ENCODE results near the gene TRMT1. TPM values are rescaled to one million over a fixed set of nuclear protein-coding genes. Genes with fewer than 3 reads are reported as not detected.

The TRMT1 gene
- total and polyA plus RNA-seq, 4 experiments from 2014 or later, result 18.0 to 78.4 (median 47.8) TPM

DNA sequence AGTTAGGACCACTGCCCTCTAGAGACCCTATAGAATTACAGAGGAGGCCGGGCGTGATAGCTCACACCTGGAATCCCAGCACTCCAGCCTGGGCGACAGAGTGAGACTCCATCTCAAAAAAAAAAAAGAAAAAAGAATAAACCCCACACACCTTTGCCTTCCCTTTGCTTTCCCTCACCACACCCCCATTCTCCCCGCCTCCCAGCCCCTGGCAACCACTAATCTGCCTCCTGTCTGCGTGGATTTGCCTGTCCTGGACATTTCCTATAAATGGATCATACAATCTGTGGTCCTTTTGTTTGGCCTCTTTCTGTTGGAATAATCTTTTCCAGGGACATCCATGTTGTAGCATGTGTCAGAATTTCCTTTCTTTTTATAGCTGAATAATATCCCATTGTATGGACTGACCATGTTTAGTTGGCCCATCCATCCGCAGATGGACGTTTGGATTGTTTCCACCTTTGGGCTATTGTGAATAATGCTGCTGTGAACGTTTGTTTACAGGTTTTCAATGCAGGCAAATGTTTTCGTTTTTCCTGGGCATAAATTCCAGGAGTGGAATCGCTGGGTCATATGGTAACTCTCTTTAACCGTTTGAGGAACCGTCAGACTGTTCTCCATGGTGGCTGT lies 16.8 kb upstream of the TRMT1 start:
- intact Hi-C loops (cut with micrococcal nuclease), result loop anchor here (2.0 kb wide), 1 partner anchor 17 kb away; the partner anchor contains the start of gene TRMT1
- no peaks in the 10 kb centered on the region for H3K27me3 Mint-ChIP-seq
- Histone ChIP-seq H3K4me1 (ENCODE audit: insufficient read depth, low read length) (peaks cover 30% of the 10 kb centered on the region), H3K27ac (ENCODE audit: low read depth, low read length) (no peak overlapping the region), H3K36me3 (ENCODE audit: insufficient read depth, low read length) (peaks cover 14% of the 10 kb centered on the region), H3K27me3 (ENCODE audit: insufficient read depth, low read length) (no peaks in the 10 kb centered on the region), H3K4me3 (ENCODE audit: low read length in 2 of 2) (no peak overlapping the region), H3K9me3 (ENCODE audit: control insufficient read depth in 1 of 2, low read length in 2 of 2) (no peaks in the 10 kb centered on the region)
- ChIA-PET CTCF (ENCODE audit: partially characterized antibody) (interaction anchor here (1.2 kb wide), 1 partner anchor 145 kb away, joined by 4 read pairs; no protein-coding TSS in a partner anchor), POLR2A (ENCODE audit: partially characterized antibody) (interaction anchor here (1.1 to 3.5 kb wide), 5 partner anchors 15 to 30 kb away, joined by 3 to 19 read pairs (median 7); partner anchors contain the start of genes IER2, NACC1 and STX10)
- H3K4me3 Mint-ChIP-seq, result peak overlapping the region in 2 of 8 donors; percentile 72 to 82
- H3K9me3 Mint-ChIP-seq, result no peaks in the 10 kb centered on the region
- H3K27ac Mint-ChIP-seq, result peak overlapping the region in 5 of 7 donors; percentile 46 to 83 (median 79)
- peaks cover 8 to 24% of the 10 kb centered on the region in 2 donors for H3K36me3 Mint-ChIP-seq
- H3K4me1 Mint-ChIP-seq, result peaks cover 23 to 35% (median 27%) of the 10 kb centered on the region in 4 donors
- no peak for DNase-seq

GRCh38 chr19:13132471-13133180 lies 16.1 kb upstream of the TRMT1 start:
- intact Hi-C loops (cut with micrococcal nuclease), result loop anchor here (2.0 kb wide), 1 partner anchor 16 kb away; the partner anchor contains the start of gene TRMT1
- peak; percentile 52 to 83 (median 61) for DNase-seq
- no peaks in the 10 kb centered on the region for H3K27me3 Mint-ChIP-seq
- Histone ChIP-seq H3K4me1 (ENCODE audit: insufficient read depth, low read length) (peaks cover 34% of the 10 kb centered on the region), H3K4me3 (ENCODE audit: low read length in 2 of 2) (peak overlapping the region in 1 of 2 donors; percentile 1), H3K27me3 (ENCODE audit: insufficient read depth, low read length) (no peaks in the 10 kb centered on the region), H3K27ac (ENCODE audit: low read depth, low read length) (no peak overlapping the region), H3K36me3 (ENCODE audit: insufficient read depth, low read length) (peaks cover 9% of the 10 kb centered on the region), H3K9me3 (ENCODE audit: control insufficient read depth in 1 of 2, low read length in 2 of 2) (no peaks in the 10 kb centered on the region)
- H3K4me1 Mint-ChIP-seq, result peaks cover 25 to 42% (median 30%) of the 10 kb centered on the region in 4 donors
- peak overlapping the region; percentile 66 to 90 (median 79) for H3K27ac Mint-ChIP-seq
- no peaks in the 10 kb centered on the region for H3K9me3 Mint-ChIP-seq
- peaks cover 7 to 20% of the 10 kb centered on the region in 2 donors for H3K36me3 Mint-ChIP-seq
- CTCF ChIA-PET (ENCODE audit: partially characterized antibody), result interaction anchor here (0.8 to 1.2 kb wide), 6 partner anchors 28 to 167 kb away, joined by 3 to 6 read pairs (median 4); no protein-coding TSS in a partner anchor
- H3K4me3 Mint-ChIP-seq, result peak overlapping the region; percentile 31 to 82 (median 65)
- POLR2A ChIA-PET (ENCODE audit: partially characterized antibody), result interaction anchor here (0.9 to 3.5 kb wide), 9 partner anchors 9 to 248 kb away, joined by 3 to 19 read pairs (median 5); partner anchors contain the start of genes IER2, NACC1 and STX10

GRCh38 chr19:13130886-13131490 lies 14.4 kb upstream of the TRMT1 start:
- no peak for DNase-seq
- ChIA-PET POLR2A (ENCODE audit: partially characterized antibody) (interaction anchor here (1.0 to 3.5 kb wide), 4 partner anchors 11 to 21 kb away, joined by 3 to 19 read pairs (median 4); partner anchors contain the start of gene NACC1), CTCF (ENCODE audit: partially characterized antibody) (interaction anchor here (0.9 to 2.6 kb wide), 3 partner anchors 91 to 166 kb away, joined by 3 to 7 read pairs (median 3); no protein-coding TSS in a partner anchor)
- Histone ChIP-seq H3K4me1 (ENCODE audit: insufficient read depth, low read length) (peaks cover 34% of the 10 kb centered on the region), H3K27me3 (ENCODE audit: insufficient read depth, low read length) (no peaks in the 10 kb centered on the region), H3K4me3 (ENCODE audit: low read length in 2 of 2) (no peak overlapping the region), H3K36me3 (ENCODE audit: insufficient read depth, low read length) (no peaks in the 10 kb centered on the region), H3K27ac (ENCODE audit: low read depth, low read length) (no peak overlapping the region), H3K9me3 (ENCODE audit: control insufficient read depth in 1 of 2, low read length in 2 of 2) (no peaks in the 10 kb centered on the region)
- no peaks in the 10 kb centered on the region for H3K9me3 Mint-ChIP-seq
- intact Hi-C loops (cut with micrococcal nuclease), result no loop called here
- H3K4me1 Mint-ChIP-seq, result peaks cover 26 to 42% (median 31%) of the 10 kb centered on the region in 4 donors
- H3K27ac Mint-ChIP-seq, result peak overlapping the region in 6 of 7 donors; percentile 55 to 89 (median 60)
- H3K27me3 Mint-ChIP-seq, result no peaks in the 10 kb centered on the region
- H3K36me3 Mint-ChIP-seq, result peaks cover 0 to 9% of the 10 kb centered on the region in 2 donors
- H3K4me3 Mint-ChIP-seq, result peak overlapping the region in 1 of 8 donors; percentile 11

- Mint-ChIP-seq H3K36me3 (peaks cover 0 to 9% of the 10 kb centered on the region in 2 donors), H3K27ac (no peak overlapping the region), H3K9me3 (no peaks in the 10 kb centered on the region), H3K4me3 (no peak overlapping the region), H3K4me1 (peaks cover 26 to 42% (median 30%) of the 10 kb centered on the region in 4 donors), H3K27me3 (no peaks in the 10 kb centered on the region)
- Histone ChIP-seq H3K36me3 (ENCODE audit: insufficient read depth, low read length) (no peaks in the 10 kb centered on the region), H3K9me3 (ENCODE audit: control insufficient read depth in 1 of 2, low read length in 2 of 2) (no peaks in the 10 kb centered on the region), H3K4me1 (ENCODE audit: insufficient read depth, low read length) (peaks cover 34% of the 10 kb centered on the region), H3K27ac (ENCODE audit: low read depth, low read length) (no peak overlapping the region), H3K4me3 (ENCODE audit: low read length in 2 of 2) (no peak overlapping the region), H3K27me3 (ENCODE audit: insufficient read depth, low read length) (no peaks in the 10 kb centered on the region)
- ChIA-PET CTCF (ENCODE audit: partially characterized antibody) (interaction anchor here (0.6 to 2.6 kb wide), 4 partner anchors 15 to 164 kb away, joined by 3 to 7 read pairs (median 4); no protein-coding TSS in a partner anchor), POLR2A (ENCODE audit: partially characterized antibody) (interaction anchor here (0.9 kb wide), 1 partner anchor 23 kb away, joined by 3 read pairs; no protein-coding TSS in a partner anchor)
- intact Hi-C loops (cut with micrococcal nuclease), result no loop called here
- no peak for DNase-seq
These were observed 12.8 kb upstream of the TRMT1 start for GRCh38 chr19:13129384-13129783.

- Mint-ChIP-seq H3K4me1 (peaks cover 26 to 41% (median 30%) of the 10 kb centered on the region in 4 donors), H3K4me3 (no peak overlapping the region), H3K9me3 (no peaks in the 10 kb centered on the region), H3K27ac (peak overlapping the region in 3 of 7 donors; percentile 25 to 36 (median 35)), H3K36me3 (peaks cover 0 to 12% of the 10 kb centered on the region in 2 donors), H3K27me3 (no peaks in the 10 kb centered on the region)
- H3K4me1 ChIP-seq (ENCODE audit: insufficient read depth, low read length), result peaks cover 32% of the 10 kb centered on the region
- H3K36me3 ChIP-seq (ENCODE audit: insufficient read depth, low read length), result no peaks in the 10 kb centered on the region
- H3K4me3 ChIP-seq (ENCODE audit: low read length in 2 of 2), result no peak overlapping the region
- intact Hi-C loops (cut with micrococcal nuclease), result no loop called here
- H3K9me3 ChIP-seq (ENCODE audit: control insufficient read depth in 1 of 2, low read length in 2 of 2), result no peaks in the 10 kb centered on the region
- DNase-seq, result no peak
- H3K27ac ChIP-seq (ENCODE audit: low read depth, low read length), result no peak overlapping the region
- CTCF ChIA-PET (ENCODE audit: partially characterized antibody), result interaction anchor here (0.7 to 1.2 kb wide), 4 partner anchors 15 to 163 kb away, joined by 3 to 4 read pairs (median 3); no protein-coding TSS in a partner anchor
- no peaks in the 10 kb centered on the region for H3K27me3 ChIP-seq (ENCODE audit: insufficient read depth, low read length)
- POLR2A ChIA-PET (ENCODE audit: partially characterized antibody), result interaction anchor here (0.9 kb wide), 1 partner anchor 24 kb away, joined by 3 read pairs; no protein-coding TSS in a partner anchor
These were observed 12.0 kb upstream of the TRMT1 start for GRCh38 chr19:13128583-13128982.

GRCh38 chr19:13127811-13128575 lies 11.5 kb upstream of the TRMT1 start:
- POLR2A ChIA-PET (ENCODE audit: partially characterized antibody), result interaction anchor here (0.7 kb wide), 1 partner anchor 12 kb away, joined by 3 read pairs; no protein-coding TSS in a partner anchor
- H3K27me3 Mint-ChIP-seq, result no peaks in the 10 kb centered on the region
- Histone ChIP-seq H3K9me3 (ENCODE audit: control insufficient read depth in 1 of 2, low read length in 2 of 2) (no peaks in the 10 kb centered on the region), H3K27ac (ENCODE audit: low read depth, low read length) (no peak overlapping the region), H3K27me3 (ENCODE audit: insufficient read depth, low read length) (no peaks in the 10 kb centered on the region), H3K36me3 (ENCODE audit: insufficient read depth, low read length) (no peaks in the 10 kb centered on the region), H3K4me1 (ENCODE audit: insufficient read depth, low read length) (peaks cover 26% of the 10 kb centered on the region), H3K4me3 (ENCODE audit: low read length in 2 of 2) (no peak overlapping the region)
- CTCF ChIA-PET (ENCODE audit: partially characterized antibody), result interaction anchor here (0.6 to 1.2 kb wide), 6 partner anchors 16 to 330 kb away, joined by 3 to 4 read pairs (median 3); no protein-coding TSS in a partner anchor
- no peaks in the 10 kb centered on the region for H3K9me3 Mint-ChIP-seq
- peaks cover 22 to 36% (median 26%) of the 10 kb centered on the region in 4 donors for H3K4me1 Mint-ChIP-seq
- H3K4me3 Mint-ChIP-seq, result no peak overlapping the region
- intact Hi-C loops (cut with micrococcal nuclease), result no loop called here
- H3K36me3 Mint-ChIP-seq, result peaks cover 0 to 12% of the 10 kb centered on the region in 2 donors
- no peak for DNase-seq
- peak overlapping the region in 2 of 7 donors; percentile 13 to 66 for H3K27ac Mint-ChIP-seq

All from CD4-positive, alpha-beta memory T cell (primary cell).